Measurements from ENCODE around the gene SLC45A3. TPM values are rescaled to one million over a fixed set of nuclear protein-coding genes. Genes with fewer than 3 reads are reported as not detected.

SLC45A3 gene
- total and polyA plus RNA-seq, 2 of the 8 experiments (the other 6 are each of a cell fraction or from before 2014, with no cell fraction given) = 13.0 to 14.3 TPM

DNA sequence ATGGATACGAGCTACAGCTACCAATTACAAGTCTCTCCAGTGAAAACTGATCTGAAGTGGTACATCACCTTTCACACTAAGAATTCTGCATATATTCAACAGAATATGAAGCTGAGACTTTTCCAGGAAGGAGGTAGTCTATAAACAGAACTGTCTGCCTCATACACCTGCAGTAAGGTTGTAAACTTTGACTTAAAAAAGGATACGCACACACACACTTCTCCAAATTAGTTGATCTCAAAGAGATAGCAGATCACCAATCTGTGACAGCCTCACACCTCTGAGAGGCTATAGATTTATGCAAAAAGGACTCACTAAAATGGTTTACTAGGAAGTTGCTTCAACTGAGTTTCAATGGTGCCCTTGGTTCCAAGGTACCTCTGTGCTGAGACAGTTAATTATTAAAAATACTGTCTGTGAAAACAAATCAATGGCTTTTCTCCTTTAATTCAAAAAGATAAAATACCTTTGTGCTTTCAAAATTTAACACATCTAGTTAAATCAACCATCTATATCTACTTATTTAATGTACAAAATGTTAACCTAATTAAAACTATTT lies 66.4 kb downstream of the SLC45A3 start:
- Histone ChIP-seq H2AK5ac (ENCODE audit: low read depth, low read length) (no peak overlapping the region), H3K14ac (ENCODE audit: insufficient read length) (no peak overlapping the region), H3K4me2 (ENCODE audit: insufficient read depth in 1 of 2, low read depth in 2 of 2, low read length in 2 of 2) (no peak overlapping the region), H2BK120ac (replicated peaks; ENCODE audit: low read depth, low read length) (no peak overlapping the region), H3K27me3 (replicated peaks in 1 of 4; ENCODE audit: control insufficient read depth in 3 of 4, extremely low read depth in 1 of 4, insufficient read depth in 3 of 4, low read length in 3 of 4) (peaks cover 0 to 1% (median 0%) of the 10 kb centered on the region in 4 experiments; a peak in 1 of 7 replicates), H2BK20ac (ENCODE audit: low read length) (no peak overlapping the region), H4K5ac (ENCODE audit: insufficient read length, low read depth, low read length) (no peak overlapping the region), H3K36me3 (ENCODE audit: control insufficient read depth in 2 of 4, insufficient read depth in 4 of 4, low read length in 3 of 4) (peaks cover 10 to 65% (median 28%) of the 10 kb centered on the region in 4 experiments; a peak in 7 of 8 replicates), H3K79me1 (ENCODE audit: low read depth, low read length) (no peaks in the 10 kb centered on the region; the same call in 1 of the 2 replicates), H3K18ac (ENCODE audit: extremely low read depth, low read length) (no peak overlapping the region), H3K23me2 (ENCODE audit: low read depth, low read length) (peaks cover 2% of the 10 kb centered on the region; the same call in 1 of the 2 replicates), H3K4me1 (replicated peaks in 1 of 4; ENCODE audit: control insufficient read depth in 3 of 4, insufficient read depth in 4 of 4, low read length in 3 of 4) (no peaks in the 10 kb centered on the region), H4K91ac (replicated peaks; ENCODE audit: insufficient read length, low read length) (no peak overlapping the region), H3K9ac (replicated peaks in 1 of 4; ENCODE audit: extremely low read depth in 1 of 4, low read depth in 3 of 4, low read length in 3 of 4) (no peak overlapping the region), H2AFZ (ENCODE audit: low read length) (no peak overlapping the region), H3K4me3 (ENCODE audit: extremely low read depth in 1 of 4, insufficient read depth in 2 of 4, low read depth in 3 of 4, low read length in 4 of 4) (no peak overlapping the region), H4K8ac (ENCODE audit: extremely low read depth, insufficient read depth, low read length) (no peak overlapping the region), H2BK12ac (ENCODE audit: low read depth, low read length) (no peak overlapping the region), H4K20me1 (replicated peaks in 1 of 2; ENCODE audit: control insufficient read depth in 1 of 2, insufficient read depth in 2 of 2, low read length in 2 of 2) (no peaks in the 10 kb centered on the region), H3K23ac (ENCODE audit: insufficient read length) (no peak overlapping the region), H3K9me3 (ENCODE audit: insufficient read depth in 2 of 2, low read depth in 1 of 2, low read length in 1 of 2) (no peaks in the 10 kb centered on the region), H3K27ac (ENCODE audit: low read depth, low read length) (no peak overlapping the region), H3K4ac (replicated peaks; ENCODE audit: insufficient read length, low read depth, low read length) (no peak overlapping the region), H3K56ac (replicated peaks; ENCODE audit: insufficient read length, low read depth, low read length) (no peak overlapping the region), H2BK5ac (ENCODE audit: low read depth, low read length) (no peak overlapping the region), H3K79me2 (ENCODE audit: control insufficient read depth in 1 of 2, insufficient read depth in 2 of 2, low read length in 2 of 2) (peaks cover 0 to 7% of the 10 kb centered on the region in 2 experiments; a peak in 1 of 4 replicates), H2BK15ac (ENCODE audit: low read length) (no peak overlapping the region)
- WGBS, 2 experiments (ENCODE audit: extremely low coverage in 1 of 2, insufficient coverage in 1 of 2, insufficient read length in 1 of 2, insufficient replicate concordance in 2 of 2, low coverage in 1 of 2, low lambda C conversion rate in 2 of 2, missing lambda C conversion rate in 1 of 2) = 100% methylated on average over 2 of the region's 2 CpGs; no CpG with 5 or more reads in 1 of the 2 experiments
- POLR2A ChIA-PET (ENCODE audit: partially characterized antibody) = interaction anchor here (1.4 kb wide), 1 partner anchor 12 kb away, joined by 5 read pairs; no protein-coding TSS in a partner anchor
- no peak for DNase-seq (ENCODE audit: low read depth in 1 of 2, low spot score in 2 of 2)
- CTCF ChIA-PET (ENCODE audit: partially characterized antibody) = interaction anchor here (0.9 to 2.2 kb wide), 5 partner anchors 15 to 44 kb away, joined by 3 to 10 read pairs (median 4); no protein-coding TSS in a partner anchor
- FAIRE-seq = no peak
- TF ChIP-seq SP2 (IDR thresholded peaks at IDR 0.05; ENCODE audit: low read length) = no peak
- TF ChIP-seq MAFK (IDR thresholded peaks at IDR 0.05; ENCODE audit: low read depth, low read length) = no peak

Data from H1 (cell line).